Upper lobe of left lung (tissue), 6 donors: Measurements from ENCODE around the gene PGM5. TPM values are rescaled to one million over a fixed set of nuclear protein-coding genes. Genes with fewer than 3 reads are reported as not detected.

Source experiments
- ATAC-seq, 2 donors: fragments of 200-7000 bp; cut with Tn5 transposase; one replicate each; pipeline ENCODE4 v1.9.1; 2022; ENCODE audit warnings: mild to moderate bottlenecking in 2 of 2, moderate library complexity in 2 of 2; ENCODE audit not compliant: low FRiP score in 2 of 2
- DNase-seq, 2 donors: peaks; one replicate each; pipeline ENCODE4 v3.0.0-alpha.2; 2019 to 2020
- H3K27ac ChIP-seq, 4 donors: fragments of 200-600 bp; sonication (generic); one replicate each; pipeline ENCODE4 v1.5.1; 2016 to 2019
- H3K27me3 ChIP-seq, 4 donors: fragments of 200-600 bp; sonication (generic); one replicate each; pipeline ENCODE4 v1.5.1; 2017 to 2019
- H3K36me3 ChIP-seq, 4 donors: fragments of 200-600 bp; sonication (generic); one replicate each; pipeline ENCODE4 v1.5.1; 2016 to 2019
- H3K4me1 ChIP-seq, 4 donors: fragments of 200-600 bp; sonication (generic); one replicate each; pipeline ENCODE4 v1.5.1; 2018 to 2019
- H3K4me3 ChIP-seq, 4 donors: fragments of 200-600 bp; sonication (generic); one replicate each; pipeline ENCODE4 v1.5.1; 2017 to 2019; ENCODE audit warnings: mild to moderate bottlenecking in 2 of 4, moderate library complexity in 1 of 4
- H3K9me3 ChIP-seq, 4 donors: fragments of 200-600 bp; sonication (generic); one replicate each; pipeline ENCODE4 v1.5.1; 2018 to 2019
- CTCF ChIP-seq, 6 experiments: fragments of 450-650 bp in 4 of 6; fragments of 200-600 bp in 2 of 6; sonication (generic) in 2 of 6; IDR thresholded peaks; one replicate each; pipeline ENCODE4 v1.5.1; 2016 to 2019; ENCODE audit warnings: antibody characterized with exemption in 6 of 6
- EP300 ChIP-seq, 4 donors: sonication (generic); formaldehyde crosslinking; IDR thresholded peaks; one replicate each; pipeline ENCODE4 v1.5.1; 2017; ENCODE audit warnings: antibody characterized with exemption in 4 of 4, control low read depth in 2 of 4
- POLR2A ChIP-seq, 4 donors: fragments of 450-650 bp; IDR thresholded peaks; one replicate each; pipeline ENCODE4 v1.5.1; 2016 to 2017; ENCODE audit warnings: antibody characterized with exemption in 4 of 4, mild to moderate bottlenecking in 2 of 4
- POLR2AphosphoS5 ChIP-seq, 2 donors: sonication (generic); formaldehyde crosslinking; IDR thresholded peaks; one replicate each; pipeline ENCODE4 v1.5.1; 2017; ENCODE audit warnings: antibody characterized with exemption in 2 of 2
- WGBS, 2 donors: methylation state at CpG; one replicate each; pipeline ENCODE4 v1.1.5; 2017 to 2018; 5-methylcytosine and 5-hydroxymethylcytosine counted together
- total RNA-seq, 6 donors: library from RNA; depleted of rRNA in 4 of 6; stranded (reverse); fragments of >200 nt in 4 of 6; gene quantifications; one replicate each; pipeline versions ENCODE4 v1.1.0 to v1.2.1, GENCODE V29; 2016 to 2021
- donor health status: DM: no; HTN: no; CAD: no; lungs with moderate emphysema.
- donor health status: DM: no; HTN: yes; CAD: no; lungs with severe emphysema.

Gene PGM5
- total RNA-seq, 6 donors from 2014 or later = 9.4 to 32.1 (median 16.0) TPM

GRCh38 chr9:68458918-68459317 is 102.5 kb downstream of the PGM5 start:
- no peak for TF ChIP-seq POLR2AphosphoS5 (IDR thresholded peaks at IDR 0.05)
- TF ChIP-seq EP300 (IDR thresholded peaks at IDR 0.05) = no peak
- TF ChIP-seq POLR2A (IDR thresholded peaks at IDR 0.05) = no peak
- no peaks in the 10 kb centered on the region for H3K36me3 ChIP-seq
- ATAC-seq (no peak), DNase-seq (no peak)
- H3K9me3 ChIP-seq = no peaks in the 10 kb centered on the region
- 78 to 80% methylated on average over 1 of the region's 1 CpG for WGBS, 2 donors
- H3K27ac ChIP-seq = no peak overlapping the region
- H3K4me1 ChIP-seq = no peaks in the 10 kb centered on the region
- no peaks in the 10 kb centered on the region for H3K27me3 ChIP-seq
- H3K4me3 ChIP-seq = no peak overlapping the region

GRCh38 chr9:68462105-68462775 is 105.8 kb downstream of the PGM5 start:
- no peak for ATAC-seq
- TF ChIP-seq CTCF (IDR thresholded peaks at IDR 0.05) (no peak), EP300 (IDR thresholded peaks at IDR 0.05) (no peak), POLR2A (IDR thresholded peaks at IDR 0.05) (no peak), POLR2AphosphoS5 (IDR thresholded peaks at IDR 0.05) (no peak)
- H3K4me1 ChIP-seq = no peaks in the 10 kb centered on the region
- no peaks in the 10 kb centered on the region for H3K27me3 ChIP-seq
- no peak overlapping the region for H3K4me3 ChIP-seq
- WGBS, 2 donors = 57 to 61% methylated on average over 7 of the region's 7 CpGs
- no peak overlapping the region for H3K27ac ChIP-seq
- no peak for DNase-seq
- no peaks in the 10 kb centered on the region for H3K36me3 ChIP-seq
- no peaks in the 10 kb centered on the region for H3K9me3 ChIP-seq

- no peaks in the 10 kb centered on the region for H3K4me1 ChIP-seq
- H3K36me3 ChIP-seq = no peaks in the 10 kb centered on the region
- DNase-seq = no peak
- no peak overlapping the region for H3K4me3 ChIP-seq
- no peak for TF ChIP-seq POLR2A (IDR thresholded peaks at IDR 0.05)
- TF ChIP-seq POLR2AphosphoS5 (IDR thresholded peaks at IDR 0.05) = no peak
- no peak overlapping the region for H3K27ac ChIP-seq
- H3K9me3 ChIP-seq = no peaks in the 10 kb centered on the region
- no peaks in the 10 kb centered on the region for H3K27me3 ChIP-seq
- ATAC-seq = no peak
These were observed 113.7 kb downstream of the PGM5 start for GRCh38 chr9:68470067-68470466.

- no peak for DNase-seq
- TF ChIP-seq POLR2AphosphoS5 (IDR thresholded peaks at IDR 0.05) (no peak), CTCF (IDR thresholded peaks at IDR 0.05) (no peak), POLR2A (IDR thresholded peaks at IDR 0.05) (no peak), EP300 (IDR thresholded peaks at IDR 0.05) (no peak)
- Histone ChIP-seq H3K4me3 (no peak overlapping the region), H3K4me1 (no peaks in the 10 kb centered on the region), H3K27me3 (no peaks in the 10 kb centered on the region), H3K27ac (no peak overlapping the region), H3K9me3 (no peaks in the 10 kb centered on the region), H3K36me3 (no peaks in the 10 kb centered on the region)
- no peak for ATAC-seq
- WGBS, 2 donors = 90 to 94% methylated on average over 5 of the region's 5 CpGs
These were observed 114.2 kb downstream of the PGM5 start for GRCh38 chr9:68470634-68471033.

GRCh38 chr9:68472119-68472518 is 115.7 kb downstream of the PGM5 start:
- ATAC-seq = no peak
- no peak for DNase-seq
- no peaks in the 10 kb centered on the region for H3K27me3 ChIP-seq
- no peaks in the 10 kb centered on the region for H3K9me3 ChIP-seq
- 77 to 79% methylated on average over 2 of the region's 2 CpGs for WGBS, 2 donors
- no peak for TF ChIP-seq POLR2A (IDR thresholded peaks at IDR 0.05)
- no peak for TF ChIP-seq CTCF (IDR thresholded peaks at IDR 0.05)
- TF ChIP-seq EP300 (IDR thresholded peaks at IDR 0.05) = no peak
- no peak for TF ChIP-seq POLR2AphosphoS5 (IDR thresholded peaks at IDR 0.05)
- no peaks in the 10 kb centered on the region for H3K36me3 ChIP-seq
- H3K4me1 ChIP-seq = no peaks in the 10 kb centered on the region
- no peak overlapping the region for H3K4me3 ChIP-seq
- H3K27ac ChIP-seq = no peak overlapping the region

GRCh38 chr9:68473790-68474189 is 117.4 kb downstream of the PGM5 start:
- H3K4me1 ChIP-seq = no peaks in the 10 kb centered on the region
- H3K27me3 ChIP-seq = no peaks in the 10 kb centered on the region
- no peak overlapping the region for H3K4me3 ChIP-seq
- TF ChIP-seq POLR2AphosphoS5 (IDR thresholded peaks at IDR 0.05) (no peak), EP300 (IDR thresholded peaks at IDR 0.05) (no peak), CTCF (IDR thresholded peaks at IDR 0.05) (no peak), POLR2A (IDR thresholded peaks at IDR 0.05) (no peak)
- DNase-seq (no peak), ATAC-seq (no peak)
- H3K27ac ChIP-seq = no peak overlapping the region
- H3K9me3 ChIP-seq = no peaks in the 10 kb centered on the region
- whole genome bisulfite sequencing, 2 donors = 36 to 61% methylated on average over 3 of the region's 3 CpGs
- no peaks in the 10 kb centered on the region for H3K36me3 ChIP-seq
